Mucosa of descending colon (tissue), 3 donors: ENCODE measurements around the gene ERBIN. TPM values are rescaled to one million over a fixed set of nuclear protein-coding genes. Genes with fewer than 3 reads are reported as not detected.

Experiments
- ATAC-seq: fragments of 200-7000 bp; cut with Tn5 transposase; one replicate; pipeline ENCODE4 v1.9.1; 2020; ENCODE audit warnings: mild to moderate bottlenecking, moderate library complexity
- DNase-seq, 3 donors: peaks; one replicate each; pipeline ENCODE4 v3.0.0-alpha.2; 2020
- H3K36me3 ChIP-seq: fragments of 200-600 bp; one replicate; pipeline ENCODE4 v1.8.0; 2021; ENCODE audit warnings: low read depth, mild to moderate bottlenecking
- H3K4me1 ChIP-seq: fragments of 200-600 bp; one replicate; pipeline ENCODE4 v1.8.0; 2021; ENCODE audit warnings: low read depth, mild to moderate bottlenecking
- H3K4me3 ChIP-seq: fragments of 200-600 bp; one replicate; pipeline ENCODE4 v1.8.0; 2021; ENCODE audit warnings: mild to moderate bottlenecking
- H3K9me3 ChIP-seq: fragments of 200-600 bp; one replicate; pipeline ENCODE4 v1.8.0; 2021; ENCODE audit warnings: mild to moderate bottlenecking
- intact Hi-C, 2 donors: fragments of 100-400 bp; cut with DNase I in 1 of 2; cut with micrococcal nuclease in 1 of 2; formaldehyde crosslinking; loops; one replicate each; pipeline versions ENCODE4 v1.11.0 to v1.11.1; 2022; cut with DNase I, micrococcal nuclease
- total RNA-seq, 3 donors: library from RNA; stranded (reverse); fragmentation: NEBNext Ultra II Directional in 2 of 3; extraction: Animal tissue kit (Norgen Biotek cat#: 25700) in 2 of 3; gene quantifications; one replicate each; pipeline versions ENCODE4 v1.2.1 to v1.2.4, GENCODE V29; 2021 to 2023
- TF ChIP-seq, protein P1 (sequence below): fragments of 200-600 bp; IDR thresholded peaks from one replicate; pipeline ENCODE4 v1.8.0; 2022; ENCODE audit warnings: antibody characterized with exemption, mild to moderate bottlenecking
- donor health status: DM: no; HTN: no; CAD: no; lungs with moderate emphysema.
- donor health status: DM: no; HTN: no; CAD: no.
- donor health status: DM: no; HTN: yes; CAD: no.

The ERBIN gene
- total RNA-seq, 3 donors from 2014 or later = 123 to 157 (median 129) TPM

DNA sequence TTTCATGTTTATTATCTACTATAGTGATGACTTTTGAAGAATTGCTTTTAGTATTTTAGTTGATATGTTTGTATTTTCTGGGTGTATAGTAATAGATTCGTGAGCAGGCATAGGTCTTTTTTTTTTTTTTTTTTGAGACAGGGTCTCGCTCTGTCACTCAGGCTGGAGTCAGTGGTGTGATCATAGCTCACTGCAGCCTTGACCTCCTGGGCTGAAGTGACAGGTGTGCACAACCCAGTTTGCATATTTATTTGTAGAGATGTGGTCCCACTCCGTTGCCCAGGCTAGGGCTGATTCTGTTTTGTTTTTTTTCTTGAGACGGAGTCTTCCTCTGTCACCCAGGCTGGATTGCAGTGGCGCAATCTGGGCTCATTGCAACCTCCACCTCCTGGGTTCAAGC is 11.9 kb downstream of the ERBIN start:
- no peaks in the 10 kb centered on the region for H3K4me1 ChIP-seq
- H3K4me3 ChIP-seq = no peak overlapping the region
- no peaks in the 10 kb centered on the region for H3K9me3 ChIP-seq
- TF ChIP-seq, protein P1, sequence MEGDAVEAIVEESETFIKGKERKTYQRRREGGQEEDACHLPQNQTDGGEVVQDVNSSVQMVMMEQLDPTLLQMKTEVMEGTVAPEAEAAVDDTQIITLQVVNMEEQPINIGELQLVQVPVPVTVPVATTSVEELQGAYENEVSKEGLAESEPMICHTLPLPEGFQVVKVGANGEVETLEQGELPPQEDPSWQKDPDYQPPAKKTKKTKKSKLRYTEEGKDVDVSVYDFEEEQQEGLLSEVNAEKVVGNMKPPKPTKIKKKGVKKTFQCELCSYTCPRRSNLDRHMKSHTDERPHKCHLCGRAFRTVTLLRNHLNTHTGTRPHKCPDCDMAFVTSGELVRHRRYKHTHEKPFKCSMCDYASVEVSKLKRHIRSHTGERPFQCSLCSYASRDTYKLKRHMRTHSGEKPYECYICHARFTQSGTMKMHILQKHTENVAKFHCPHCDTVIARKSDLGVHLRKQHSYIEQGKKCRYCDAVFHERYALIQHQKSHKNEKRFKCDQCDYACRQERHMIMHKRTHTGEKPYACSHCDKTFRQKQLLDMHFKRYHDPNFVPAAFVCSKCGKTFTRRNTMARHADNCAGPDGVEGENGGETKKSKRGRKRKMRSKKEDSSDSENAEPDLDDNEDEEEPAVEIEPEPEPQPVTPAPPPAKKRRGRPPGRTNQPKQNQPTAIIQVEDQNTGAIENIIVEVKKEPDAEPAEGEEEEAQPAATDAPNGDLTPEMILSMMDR = no peak
- peak; percentile 34 for ATAC-seq
- intact Hi-C loops = no loop called here
- no peaks in the 10 kb centered on the region for H3K36me3 ChIP-seq
- no peak for DNase-seq

DNA sequence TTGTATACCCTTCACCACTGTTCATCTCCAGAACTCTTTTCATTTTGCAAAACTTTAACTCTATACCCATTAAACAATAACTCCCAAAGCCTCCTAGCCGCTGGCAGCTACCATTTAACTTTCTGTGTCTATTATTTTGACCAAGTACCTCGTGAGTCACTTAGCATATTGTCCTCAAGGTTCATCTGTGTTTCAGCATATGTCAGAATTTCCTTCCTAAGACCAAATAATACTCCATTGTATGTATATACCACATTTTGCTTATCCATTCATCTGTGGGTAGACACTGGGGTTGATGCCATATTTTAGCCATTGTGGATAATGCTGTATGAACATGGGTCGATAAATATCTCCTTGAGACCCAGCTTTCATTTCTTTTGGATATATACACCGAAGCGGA is 17.4 kb downstream of the ERBIN start:
- DNase-seq = no peak
- H3K9me3 ChIP-seq = no peaks in the 10 kb centered on the region
- H3K4me1 ChIP-seq = no peaks in the 10 kb centered on the region
- H3K36me3 ChIP-seq = no peaks in the 10 kb centered on the region
- TF ChIP-seq, protein P1 = no peak
- intact Hi-C loops = no loop called here
- no peak overlapping the region for H3K4me3 ChIP-seq
- no peak for ATAC-seq

DNA sequence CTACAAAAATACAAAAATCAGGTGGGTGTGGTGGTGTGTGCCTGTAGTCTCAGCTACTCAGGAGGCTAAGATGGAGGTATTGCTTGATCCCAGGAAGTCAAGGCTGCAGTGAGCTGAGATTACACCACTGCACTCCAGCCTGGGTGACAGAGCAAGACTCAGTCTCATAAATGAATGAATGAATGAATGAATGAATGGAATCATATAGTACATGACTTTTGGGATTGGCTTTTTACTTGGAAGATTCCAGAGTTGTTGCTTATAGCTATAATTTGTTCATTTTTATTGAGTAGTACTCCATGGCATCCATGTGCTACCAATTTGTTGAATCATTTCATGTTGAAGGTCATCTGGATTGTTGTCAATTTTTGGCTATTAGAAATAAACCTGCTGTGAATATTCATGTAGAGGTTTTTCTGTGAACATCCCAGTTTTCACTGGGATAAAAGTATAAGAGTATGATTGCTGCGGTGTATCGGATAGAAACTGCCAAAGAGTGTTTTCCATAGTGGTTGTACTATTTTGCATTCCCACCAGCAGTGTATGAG is 19.9 kb downstream of the ERBIN start:
- no peaks in the 10 kb centered on the region for H3K4me1 ChIP-seq
- DNase-seq (no peak), ATAC-seq (no peak)
- no peaks in the 10 kb centered on the region for H3K36me3 ChIP-seq
- TF ChIP-seq, protein P1 = no peak
- H3K9me3 ChIP-seq = no peaks in the 10 kb centered on the region
- intact Hi-C loops = no loop called here
- H3K4me3 ChIP-seq = no peak overlapping the region

DNA sequence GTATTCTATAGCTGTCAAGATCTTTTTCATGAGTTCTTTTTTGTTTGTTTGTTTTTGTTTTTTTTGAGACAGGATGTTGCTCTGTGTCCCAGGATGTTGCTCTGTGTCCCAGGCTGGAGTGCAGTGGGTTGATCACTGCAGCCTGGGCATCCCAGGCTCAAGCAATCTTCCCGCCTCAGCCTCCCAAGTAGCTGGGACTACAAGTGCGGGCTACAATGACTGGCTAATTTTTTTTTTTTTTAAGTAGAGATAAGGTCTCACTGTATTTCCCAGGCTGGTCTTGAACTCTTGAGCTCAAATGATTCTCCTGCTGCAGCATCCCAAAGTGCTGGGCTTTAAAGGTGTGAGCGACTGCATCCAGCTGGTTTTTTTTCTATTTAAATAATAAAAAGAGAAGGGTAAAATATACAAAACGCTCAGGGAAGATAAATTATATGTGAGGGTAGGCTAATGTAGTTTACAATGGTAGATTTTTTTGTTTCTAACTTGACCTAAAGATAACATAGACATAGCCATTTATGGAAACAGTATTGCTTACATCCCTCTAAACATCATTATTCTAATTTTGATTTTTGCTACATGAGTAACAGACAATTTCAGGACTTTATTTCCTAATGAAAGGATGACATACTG is 21.9 kb downstream of the ERBIN start:
- intact Hi-C loops = no loop called here
- no peak for ATAC-seq
- Histone ChIP-seq H3K36me3 (no peaks in the 10 kb centered on the region), H3K4me3 (no peak overlapping the region), H3K4me1 (no peaks in the 10 kb centered on the region), H3K9me3 (no peaks in the 10 kb centered on the region)
- no peak for DNase-seq
- TF ChIP-seq, protein P1 = no peak

DNA sequence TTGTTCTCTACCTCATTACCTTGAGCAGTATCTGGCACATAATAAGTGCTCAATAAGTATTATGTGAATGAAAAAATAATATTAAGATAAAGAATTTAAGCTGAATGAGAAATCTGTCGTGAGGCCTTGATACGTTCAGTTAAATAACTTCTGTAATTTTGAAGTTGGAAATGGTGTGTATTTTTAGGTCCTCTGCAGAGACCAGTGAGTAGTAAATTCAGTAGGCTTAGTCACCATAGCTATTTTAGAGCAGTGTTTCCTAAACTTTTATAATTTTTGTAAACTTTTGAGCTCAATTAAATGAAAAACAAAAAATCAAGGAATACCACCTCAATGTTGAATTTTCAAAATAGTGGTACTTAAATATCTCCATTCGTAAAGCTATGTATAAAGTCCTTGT is 25.0 kb downstream of the ERBIN start:
- Histone ChIP-seq H3K36me3 (no peaks in the 10 kb centered on the region), H3K4me3 (no peak overlapping the region), H3K4me1 (no peaks in the 10 kb centered on the region), H3K9me3 (no peaks in the 10 kb centered on the region)
- ATAC-seq (no peak), DNase-seq (no peak)
- TF ChIP-seq, protein P1 = no peak
- intact Hi-C loops = no loop called here
